Liver (tissue), 9 donors: Measurements from ENCODE around the gene IGF2BP3. TPM values are rescaled to one million over a fixed set of nuclear protein-coding genes. Genes with fewer than 3 reads are reported as not detected.
A peak's percentile ranks its signal among the peaks of the same experiment; 100 is the strongest.

Source experiments
- DNase-seq: peaks from one replicate; pipeline ENCODE4 v3.0.0-alpha.2; 2017; ENCODE audit warnings: low spot score
- H3K27ac ChIP-seq, 2 donors: one replicate each; pipeline ENCODE4 v1.7.0; 2013; ENCODE audit warnings: inconsistent platforms in 2 of 2, low read length in 2 of 2, control low read depth in 1 of 2, low read depth in 1 of 2, mild to moderate bottlenecking in 1 of 2
- H3K27me3 ChIP-seq, 4 donors: one replicate each; pipeline versions ENCODE4 v1.6.1 to v1.7.0; 2013; ENCODE audit warnings: low read length in 3 of 4, inconsistent platforms in 1 of 4, mild to moderate bottlenecking in 1 of 4, moderate library complexity in 1 of 4; ENCODE audit not compliant: control insufficient read depth in 4 of 4, insufficient read depth in 4 of 4
- H3K36me3 ChIP-seq, 4 donors: one replicate each; pipeline versions ENCODE4 v1.6.1 to v1.7.0; 2013; ENCODE audit warnings: low read length in 3 of 4, mild to moderate bottlenecking in 3 of 4, low read depth in 1 of 4, moderate library complexity in 1 of 4; ENCODE audit not compliant: control insufficient read depth in 4 of 4, insufficient read depth in 3 of 4
- H3K4me1 ChIP-seq, 4 donors: one replicate each; pipeline versions ENCODE4 v1.6.1 to v1.7.0; 2013; ENCODE audit warnings: low read length in 3 of 4, mild to moderate bottlenecking in 3 of 4, moderate library complexity in 1 of 4; ENCODE audit not compliant: control insufficient read depth in 4 of 4, insufficient read depth in 4 of 4
- H3K4me3 ChIP-seq, 3 donors: one replicate each; pipeline versions ENCODE4 v1.6.1 to v1.7.0; 2013; ENCODE audit warnings: low read length in 3 of 3, control low read depth in 1 of 3, low read depth in 1 of 3, mild to moderate bottlenecking in 1 of 3
- H3K9ac ChIP-seq, 2 donors: one replicate each; pipeline ENCODE4 v1.7.0; 2013; ENCODE audit warnings: low read length in 2 of 2, mild to moderate bottlenecking in 2 of 2, moderate library complexity in 2 of 2, control low read depth in 1 of 2, low read depth in 1 of 2
- H3K9me3 ChIP-seq, 4 donors: one replicate each; pipeline versions ENCODE4 v1.6.1 to v1.7.0; 2013; ENCODE audit warnings: low read length in 3 of 4; ENCODE audit not compliant: control insufficient read depth in 4 of 4
- ATF3 ChIP-seq: IDR thresholded peaks from 2 replicates; pipeline ENCODE4 v1.6.1; 2016; ENCODE audit warnings: antibody characterized with exemption
- CTCF ChIP-seq: fragments of 150-350 bp; IDR thresholded peaks from 2 replicates; pipeline ENCODE4 v1.5.1; 2017; ENCODE audit warnings: improper control_type of control experiment, low read depth, low read length; ENCODE audit not compliant: missing input control
- EGR1 ChIP-seq, 2 donors: IDR thresholded peaks; 2 replicates each; pipeline ENCODE4 v1.6.1; 2016 to 2018; ENCODE audit warnings: antibody characterized with exemption in 2 of 2, low read depth in 2 of 2
- FOXA1 ChIP-seq: IDR thresholded peaks from 2 replicates; pipeline ENCODE4 v1.6.1; 2016; ENCODE audit warnings: antibody characterized with exemption
- FOXA2 ChIP-seq: IDR thresholded peaks from 2 replicates; pipeline ENCODE4 v1.6.1; 2016; ENCODE audit warnings: antibody characterized with exemption
- GABPA ChIP-seq, 2 donors: IDR thresholded peaks in 1 of 2; conservative IDR thresholded peaks in 1 of 2; 2 replicates each; pipeline ENCODE4 v1.6.1; 2016; ENCODE audit warnings: antibody characterized with exemption in 2 of 2, mild to moderate bottlenecking in 1 of 2, moderate library complexity in 1 of 2
- HNF4A ChIP-seq, 2 donors: conservative IDR thresholded peaks; 2 replicates each; pipeline ENCODE4 v1.6.1; 2016; ENCODE audit warnings: antibody characterized with exemption in 2 of 2, mild to moderate bottlenecking in 2 of 2
- HNF4G ChIP-seq: IDR thresholded peaks from 2 replicates; pipeline ENCODE4 v1.6.1; 2016; ENCODE audit warnings: antibody characterized with exemption
- JUND ChIP-seq, 2 donors: IDR thresholded peaks; 2 replicates each; pipeline ENCODE4 v1.6.1; 2016; ENCODE audit warnings: antibody characterized with exemption in 2 of 2
- MAX ChIP-seq: IDR thresholded peaks from 2 replicates; pipeline ENCODE4 v1.6.1; 2016; ENCODE audit warnings: antibody characterized with exemption
- NR2F2 ChIP-seq: IDR thresholded peaks from 2 replicates; pipeline ENCODE4 v1.6.1; 2016; ENCODE audit warnings: antibody characterized with exemption
- RAD21 ChIP-seq, 2 donors: IDR thresholded peaks; 2 replicates each; pipeline ENCODE4 v1.6.1; 2016; ENCODE audit warnings: antibody characterized with exemption in 2 of 2, mild to moderate bottlenecking in 2 of 2
- RXRA ChIP-seq, 2 donors: IDR thresholded peaks; 2 replicates each; pipeline ENCODE4 v1.6.1; 2017 to 2018; ENCODE audit warnings: antibody characterized with exemption in 2 of 2, mild to moderate bottlenecking in 1 of 2
- YY1 ChIP-seq: IDR thresholded peaks from 2 replicates; pipeline ENCODE4 v1.6.1; 2016; ENCODE audit warnings: antibody characterized with exemption, mild to moderate bottlenecking
- ZBTB33 ChIP-seq: IDR thresholded peaks from 2 replicates; pipeline ENCODE4 v1.6.1; 2016; ENCODE audit warnings: antibody characterized with exemption
- WGBS: extraction: QIAGEN DNeasy Blood & Tissue Kit; methylation state at CpG from one replicate; pipeline ENCODE4 v1.1.7; 2013; 5-methylcytosine and 5-hydroxymethylcytosine counted together
- polyA plus RNA-seq, 2 donors: library from polyadenylated mRNA; stranded (reverse) in 1 of 2; unstranded in 1 of 2; fragments of 200-250 nt in 1 of 2; fragments of >200 nt in 1 of 2; fragmentation: Nextera tagmentation in 1 of 2; extraction: Ambion mirVana in 1 of 2; gene quantifications; one replicate each; pipeline versions ENCODE4 v1.2.1 to v1.2.3, GENCODE V29; 2013 to 2015
- total RNA-seq, 2 donors: library from RNA; depleted of rRNA; stranded (reverse); fragments of >200 nt; gene quantifications; one replicate each; pipeline ENCODE4 v1.2.3, GENCODE V29; 2014
- TF ChIP-seq, protein P1 (sequence below): IDR thresholded peaks from 2 replicates; pipeline ENCODE4 v1.6.1; 2016; ENCODE audit warnings: antibody characterized with exemption, mild to moderate bottlenecking
- donor health status: healthy.
- donor health status: healthy.
- donor health status: healthy.
- donor health status: healthy.
- donor health status: healthy.

The IGF2BP3 gene
- total and polyA plus RNA-seq, 4 donors, result 0.17 to 28.4 (median 0.23) TPM; not detected in 1

- peak; percentile 73 for DNase-seq
- TF ChIP-seq, protein P1, sequence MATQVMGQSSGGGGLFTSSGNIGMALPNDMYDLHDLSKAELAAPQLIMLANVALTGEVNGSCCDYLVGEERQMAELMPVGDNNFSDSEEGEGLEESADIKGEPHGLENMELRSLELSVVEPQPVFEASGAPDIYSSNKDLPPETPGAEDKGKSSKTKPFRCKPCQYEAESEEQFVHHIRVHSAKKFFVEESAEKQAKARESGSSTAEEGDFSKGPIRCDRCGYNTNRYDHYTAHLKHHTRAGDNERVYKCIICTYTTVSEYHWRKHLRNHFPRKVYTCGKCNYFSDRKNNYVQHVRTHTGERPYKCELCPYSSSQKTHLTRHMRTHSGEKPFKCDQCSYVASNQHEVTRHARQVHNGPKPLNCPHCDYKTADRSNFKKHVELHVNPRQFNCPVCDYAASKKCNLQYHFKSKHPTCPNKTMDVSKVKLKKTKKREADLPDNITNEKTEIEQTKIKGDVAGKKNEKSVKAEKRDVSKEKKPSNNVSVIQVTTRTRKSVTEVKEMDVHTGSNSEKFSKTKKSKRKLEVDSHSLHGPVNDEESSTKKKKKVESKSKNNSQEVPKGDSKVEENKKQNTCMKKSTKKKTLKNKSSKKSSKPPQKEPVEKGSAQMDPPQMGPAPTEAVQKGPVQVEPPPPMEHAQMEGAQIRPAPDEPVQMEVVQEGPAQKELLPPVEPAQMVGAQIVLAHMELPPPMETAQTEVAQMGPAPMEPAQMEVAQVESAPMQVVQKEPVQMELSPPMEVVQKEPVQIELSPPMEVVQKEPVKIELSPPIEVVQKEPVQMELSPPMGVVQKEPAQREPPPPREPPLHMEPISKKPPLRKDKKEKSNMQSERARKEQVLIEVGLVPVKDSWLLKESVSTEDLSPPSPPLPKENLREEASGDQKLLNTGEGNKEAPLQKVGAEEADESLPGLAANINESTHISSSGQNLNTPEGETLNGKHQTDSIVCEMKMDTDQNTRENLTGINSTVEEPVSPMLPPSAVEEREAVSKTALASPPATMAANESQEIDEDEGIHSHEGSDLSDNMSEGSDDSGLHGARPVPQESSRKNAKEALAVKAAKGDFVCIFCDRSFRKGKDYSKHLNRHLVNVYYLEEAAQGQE, result peak; percentile 79
- peak; percentile 76 to 86 for TF ChIP-seq RAD21 (IDR thresholded peaks at IDR 0.05)
- no peak for TF ChIP-seq GABPA (IDR thresholded peaks at IDR 0.05 in 1 of 2, conservative IDR thresholded peaks at IDR 0.05 in 1 of 2)
- peak; percentile 64 for TF ChIP-seq CTCF
- Histone ChIP-seq H3K4me1 (no peaks in the 10 kb centered on the region), H3K9ac (no peak overlapping the region), H3K9me3 (no peaks in the 10 kb centered on the region), H3K36me3 (no peaks in the 10 kb centered on the region), H3K27ac (no peak overlapping the region), H3K27me3 (peaks cover 0 to 4% (median under 1%) of the 10 kb centered on the region in 4 donors), H3K4me3 (no peak overlapping the region)
- WGBS, result 5% methylated on average over 7 of the region's 7 CpGs
Measured at GRCh38 chr7:23261843-23262452, 208.3 kb downstream of the IGF2BP3 start.

GRCh38 chr7:23260371-23260770 lies 209.9 kb downstream of the IGF2BP3 start:
- TF ChIP-seq YY1 (no peak), RAD21 (IDR thresholded peaks at IDR 0.05) (no peak), RXRA (IDR thresholded peaks at IDR 0.05) (no peak), MAX (no peak), HNF4A (conservative IDR thresholded peaks at IDR 0.05) (no peak), EGR1 (IDR thresholded peaks at IDR 0.05; ENCODE audit: low read depth in 2 of 2) (no peak), FOXA1 (no peak), ATF3 (no peak), JUND (IDR thresholded peaks at IDR 0.05) (no peak), HNF4G (no peak), CTCF (no peak), ZBTB33 (no peak), FOXA2 (no peak), GABPA (IDR thresholded peaks at IDR 0.05 in 1 of 2, conservative IDR thresholded peaks at IDR 0.05 in 1 of 2) (no peak), NR2F2 (no peak)
- TF ChIP-seq, protein P1, result no peak
- no peaks in the 10 kb centered on the region for H3K4me1 ChIP-seq
- DNase-seq, result no peak
- H3K36me3 ChIP-seq, result no peaks in the 10 kb centered on the region
- H3K9ac ChIP-seq, result no peak overlapping the region
- no peak overlapping the region for H3K27ac ChIP-seq
- WGBS, result 83% methylated on average over 10 of the region's 10 CpGs
- no peaks in the 10 kb centered on the region for H3K9me3 ChIP-seq
- peaks cover 0 to 4% (median 0%) of the 10 kb centered on the region in 4 donors for H3K27me3 ChIP-seq
- H3K4me3 ChIP-seq, result no peak overlapping the region
